Stimulated activated CD4-positive, alpha-beta T cell treated with anti-CD3 and anti-CD28 coated beads, Interleukin-15, amount 100 ng/mL, for 48 hours (primary cell): ENCODE results near the gene ADTRP.

Experiments used
- DNase-seq, 2 donors: peaks; one replicate each; pipeline ENCODE4 v3.0.0-alpha.2; 2020; ENCODE audit warnings: low read depth in 2 of 2

Gene ADTRP

DNA sequence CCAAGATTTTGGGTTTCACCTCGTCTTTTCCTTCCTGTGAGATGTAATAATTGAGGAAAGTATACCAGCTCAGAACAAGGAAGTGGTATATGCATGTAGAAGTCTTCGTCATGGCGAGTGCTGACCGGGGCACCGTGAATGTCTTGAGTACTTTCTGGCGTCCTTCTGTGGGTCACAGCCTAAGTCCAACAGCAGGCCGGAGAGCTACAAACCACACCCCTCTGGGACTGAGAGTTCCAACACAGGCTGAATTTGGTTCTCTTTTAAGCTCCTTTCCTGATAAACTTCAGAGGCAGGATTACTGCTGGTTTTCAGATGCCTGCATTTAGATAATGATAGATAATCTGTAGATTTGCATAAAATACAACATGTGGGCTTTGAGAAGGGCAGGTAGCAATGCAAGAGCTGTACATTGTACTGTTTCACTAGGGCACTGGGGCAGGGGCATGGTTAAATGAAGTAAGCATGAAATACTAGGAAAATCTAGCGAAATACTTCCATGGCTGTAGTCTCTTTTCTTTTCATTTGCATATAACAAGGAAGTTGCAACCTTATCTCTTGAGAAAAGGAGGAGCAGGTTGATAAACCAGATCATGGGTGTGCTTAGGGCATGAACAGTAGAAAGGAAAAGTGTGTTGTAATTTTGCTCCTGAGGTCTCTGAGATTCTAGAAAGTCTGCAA, at the start of gene ADTRP:
ADTRP (minus strand) TSS at position 156 of the 681 bp plus-strand sequence; CDS start at position 112, 44 bp downstream.
- no peak for DNase-seq

- no peak for DNase-seq
These were observed 48.2 kb upstream of the ADTRP start for GRCh38 chr6:11826779-11827178.

DNA sequence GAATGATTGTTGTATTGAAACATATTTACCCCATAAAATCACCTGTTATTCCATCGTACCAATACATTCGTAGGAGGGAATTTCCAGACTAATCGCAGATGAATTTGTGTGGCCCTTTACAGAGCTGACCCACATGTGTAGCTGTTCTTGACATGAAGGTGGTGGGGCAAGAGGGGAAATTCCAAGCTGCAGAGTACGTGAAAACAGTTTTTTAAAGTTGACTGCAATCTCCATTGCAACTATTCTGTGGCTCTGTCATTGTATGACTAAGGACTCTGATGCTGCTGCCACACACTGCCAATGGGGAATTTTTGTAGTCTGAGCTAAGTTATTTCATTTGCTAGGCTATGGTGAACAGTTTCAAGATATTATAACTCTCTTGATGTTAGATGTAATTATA, 46.4 kb upstream of the ADTRP start:
- DNase-seq: no peak

DNA sequence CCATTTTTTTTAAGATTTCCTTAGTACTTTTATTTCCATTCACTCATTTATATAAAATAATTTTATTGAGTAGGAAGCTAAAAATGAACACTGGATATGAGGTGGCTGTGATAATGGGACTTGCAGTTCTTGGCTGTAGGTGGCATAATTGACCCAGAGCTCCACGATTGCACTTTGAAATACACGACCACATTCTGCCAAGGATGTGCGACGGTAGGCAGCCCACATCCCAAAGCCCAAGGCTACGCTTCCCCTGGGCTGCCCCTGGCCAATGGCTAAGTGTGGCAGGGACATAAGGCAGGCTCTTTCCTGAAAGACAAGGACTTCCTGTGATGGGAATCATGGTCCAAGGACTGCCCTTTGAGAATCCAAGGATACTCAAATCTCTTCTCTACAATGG, 43.7 kb upstream of the ADTRP start:
- no peak for DNase-seq

DNA sequence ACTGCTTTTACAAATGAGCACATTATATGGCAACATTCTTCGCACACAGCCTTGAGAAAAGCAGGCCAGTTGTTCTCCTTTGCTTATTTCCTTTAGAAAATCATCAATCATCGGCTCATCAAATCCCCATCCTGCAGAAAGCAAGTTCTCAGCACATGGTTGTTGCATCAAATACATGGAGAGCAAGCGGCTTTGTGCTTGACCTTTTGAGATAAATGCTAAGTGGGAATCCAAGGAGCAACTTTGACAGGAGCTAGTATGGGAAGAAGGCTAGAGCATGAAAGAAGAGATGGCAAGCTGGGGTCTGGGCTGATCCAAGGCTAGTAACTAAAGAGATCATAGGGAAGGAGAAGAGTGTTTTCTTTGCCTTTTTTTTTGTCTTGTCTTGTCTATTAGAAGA, 43.2 kb upstream of the ADTRP start:
- no peak for DNase-seq

DNA sequence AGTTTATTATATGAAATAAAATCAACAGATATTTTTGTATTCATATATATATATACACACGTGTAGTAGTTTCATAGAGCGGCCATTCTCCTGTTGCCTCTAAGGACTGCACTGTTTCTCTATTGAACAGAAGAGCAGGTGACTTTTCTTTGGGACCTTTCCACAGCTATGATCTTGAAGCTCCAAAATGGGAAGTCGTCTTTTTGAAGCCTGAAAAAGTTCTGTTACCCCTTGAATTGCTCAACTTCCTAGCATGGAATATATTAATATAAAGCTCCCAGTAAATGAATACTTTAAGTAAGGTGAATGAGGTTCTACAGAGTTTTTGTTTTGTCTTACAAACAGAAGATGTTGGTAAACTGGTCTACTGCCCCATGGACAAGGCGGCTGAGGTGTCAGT, 42.2 kb upstream of the ADTRP start:
- no peak for DNase-seq

DNA sequence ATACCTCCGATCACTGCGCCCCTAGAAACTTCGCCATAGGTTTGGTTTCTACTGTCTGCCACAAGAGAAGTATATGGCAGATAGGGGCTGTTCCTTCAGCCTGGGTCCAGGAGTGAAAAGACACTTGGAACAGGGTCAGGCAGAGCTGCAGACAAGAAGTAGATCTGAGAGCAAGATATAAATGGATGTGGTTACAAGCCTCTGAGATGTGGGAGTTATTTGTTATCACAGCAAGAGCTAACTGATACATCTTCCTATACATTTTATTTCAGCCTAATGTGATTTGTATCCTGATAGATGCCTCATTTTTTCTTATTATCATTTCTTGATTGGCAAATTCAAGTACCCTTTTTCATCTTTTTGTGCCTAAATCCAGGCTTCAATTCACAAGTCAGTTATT, 40.9 kb upstream of the ADTRP start:
- no peak for DNase-seq

DNA sequence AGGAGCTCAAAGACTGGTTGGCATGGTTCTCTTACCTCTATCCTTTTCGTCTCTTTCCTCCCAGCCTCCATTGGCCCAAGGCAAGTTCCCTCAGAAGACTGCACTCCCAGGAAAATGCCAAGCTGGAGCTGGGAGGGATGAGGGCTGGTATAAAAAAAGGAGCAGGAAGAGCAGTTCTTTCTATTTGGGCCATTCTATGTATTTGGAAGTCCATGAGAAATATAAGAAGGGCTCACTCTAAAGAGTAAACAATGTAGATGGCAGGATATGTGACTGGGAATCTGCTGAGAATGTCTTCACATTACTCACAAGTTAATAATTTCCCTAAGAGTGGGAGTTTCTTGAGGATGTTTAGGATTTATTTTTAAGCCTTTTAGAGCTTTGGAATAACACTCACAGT, 36.6 kb upstream of the ADTRP start:
- no peak for DNase-seq

- DNase-seq: no peak
These were observed 36.2 kb upstream of the ADTRP start for GRCh38 chr6:11814819-11815218.

- no peak for DNase-seq
These were observed 35.5 kb upstream of the ADTRP start for GRCh38 chr6:11814106-11814505.

DNA sequence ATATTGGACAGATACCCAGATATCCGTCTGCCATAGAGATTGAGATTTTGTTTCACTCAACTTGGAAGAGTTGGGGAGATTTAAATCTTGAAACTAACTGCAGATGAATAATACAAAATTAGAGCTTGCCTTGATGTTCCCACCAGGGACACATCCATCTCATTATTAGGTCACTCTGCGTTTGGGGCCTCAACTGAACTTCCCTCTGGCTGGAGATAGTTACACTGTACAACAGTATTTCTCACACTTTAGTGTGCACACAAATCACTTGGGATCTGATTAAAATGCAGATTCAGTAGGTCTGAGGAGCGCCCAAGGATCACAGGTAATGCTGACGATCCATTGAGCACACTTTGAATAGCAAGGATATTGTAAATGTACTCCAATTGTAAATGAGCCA, 35.0 kb upstream of the ADTRP start:
- no peak for DNase-seq

DNA sequence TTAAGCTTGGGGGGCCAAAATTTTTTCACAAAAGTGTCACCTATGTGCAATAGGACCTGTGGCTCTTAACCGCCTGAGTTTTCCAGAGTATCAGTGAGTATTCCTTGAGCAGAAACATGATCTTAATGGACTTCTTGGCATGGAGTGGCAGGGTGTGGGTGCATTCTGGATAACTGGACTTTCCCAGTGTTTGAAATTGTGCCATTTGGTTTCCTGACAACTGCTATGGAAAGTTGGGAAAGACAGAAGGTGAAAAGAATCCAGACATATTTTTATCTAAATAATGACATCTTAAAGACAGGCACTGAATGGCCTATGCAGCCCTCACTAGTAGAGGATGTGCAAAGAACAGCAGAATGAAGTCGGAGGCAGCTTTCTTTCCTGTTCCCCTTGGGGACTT, 34.3 kb upstream of the ADTRP start:
- DNase-seq: no peak

DNA sequence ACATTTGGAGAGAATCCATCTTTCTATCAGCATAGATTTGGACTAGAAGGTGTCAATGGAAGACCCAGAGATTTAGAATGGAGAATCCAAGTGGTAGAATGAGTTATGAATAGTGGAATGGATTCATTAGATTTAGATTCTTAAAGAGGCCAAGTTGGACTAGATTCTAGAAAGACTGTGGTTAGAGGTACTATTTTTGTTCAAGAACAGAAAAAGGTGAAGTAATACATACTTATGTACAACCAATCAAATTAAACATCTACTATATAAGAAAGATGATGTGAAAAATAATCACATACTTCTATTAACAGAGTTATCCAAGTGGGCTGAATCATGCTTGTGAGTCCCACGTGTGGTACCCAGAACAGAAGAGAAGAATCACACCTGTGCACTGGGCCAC, 33.8 kb upstream of the ADTRP start:
- no peak for DNase-seq

DNA sequence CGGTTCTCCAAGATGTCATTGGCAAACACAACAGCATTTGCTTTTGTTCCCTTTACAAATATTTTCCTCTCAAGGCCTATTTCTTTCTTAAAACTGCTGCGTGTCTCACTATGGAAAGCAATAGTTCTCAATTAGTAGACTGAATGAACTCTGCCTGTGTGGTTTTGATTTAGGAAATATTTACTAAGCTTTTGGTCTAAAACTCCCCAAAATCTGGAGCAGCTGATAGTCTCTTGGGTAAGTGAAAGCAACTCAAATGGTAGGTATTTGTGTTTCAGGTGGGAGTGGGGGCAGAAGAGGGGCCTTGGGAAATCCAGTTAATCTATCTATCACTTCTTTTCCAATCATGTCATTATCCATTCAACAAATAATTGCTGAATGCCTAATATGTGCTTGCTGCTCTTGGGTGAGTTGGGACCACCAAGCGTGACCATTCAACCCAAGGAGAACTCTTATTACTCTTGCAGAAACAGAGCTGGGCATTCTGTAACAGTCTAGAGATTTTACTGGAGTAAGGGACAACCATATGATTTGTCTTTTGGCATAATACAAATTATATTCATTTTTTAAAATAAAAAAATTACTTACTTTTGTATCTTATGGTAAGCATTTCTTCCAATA, 33.2 kb upstream of the ADTRP start:
- no peak for DNase-seq

GRCh38 chr6:11810854-11811643, 32.4 kb upstream of the ADTRP start:
- no peak for DNase-seq

GRCh38 chr6:11810039-11810541, 31.5 kb upstream of the ADTRP start:
- DNase-seq: no peak

- DNase-seq: no peak
These were observed 29.5 kb upstream of the ADTRP start for GRCh38 chr6:11808054-11808453.

DNA sequence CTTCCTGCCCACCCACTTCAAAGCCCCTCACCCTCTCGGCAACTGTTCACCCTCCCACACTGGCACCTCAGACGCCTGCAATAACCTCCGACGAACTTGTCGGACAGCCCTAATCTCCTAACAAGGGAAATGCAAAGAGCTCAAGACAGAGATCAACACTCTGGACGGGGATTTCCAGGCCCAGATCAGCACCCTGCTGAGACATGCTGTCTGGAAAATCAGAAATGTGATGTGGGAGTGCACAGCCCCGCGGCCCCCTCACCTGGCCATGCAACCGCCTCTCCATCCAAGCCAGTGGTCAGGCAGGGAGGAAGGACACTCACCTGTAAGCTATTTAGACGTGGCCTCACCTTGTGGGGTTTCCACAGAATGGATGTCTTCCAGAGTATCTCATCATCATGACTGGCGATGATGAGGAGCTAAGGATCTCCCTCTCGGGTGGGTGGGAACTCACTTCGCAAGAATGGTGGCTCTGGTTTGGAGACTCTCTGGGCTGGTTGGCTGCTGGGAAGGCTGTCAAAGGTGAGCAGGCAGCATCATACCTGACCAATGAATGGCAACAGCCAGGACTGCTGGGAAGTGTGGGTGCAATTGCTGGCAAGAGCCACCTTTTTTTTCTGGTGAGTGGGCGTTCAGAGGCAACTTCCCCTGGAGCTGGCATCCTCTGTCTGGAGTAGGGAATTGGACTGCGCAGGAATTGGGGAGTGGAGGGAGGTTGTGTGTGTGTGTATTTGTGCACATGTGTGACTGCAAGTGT, 28.1 kb upstream of the ADTRP start:
- no peak for DNase-seq

DNA sequence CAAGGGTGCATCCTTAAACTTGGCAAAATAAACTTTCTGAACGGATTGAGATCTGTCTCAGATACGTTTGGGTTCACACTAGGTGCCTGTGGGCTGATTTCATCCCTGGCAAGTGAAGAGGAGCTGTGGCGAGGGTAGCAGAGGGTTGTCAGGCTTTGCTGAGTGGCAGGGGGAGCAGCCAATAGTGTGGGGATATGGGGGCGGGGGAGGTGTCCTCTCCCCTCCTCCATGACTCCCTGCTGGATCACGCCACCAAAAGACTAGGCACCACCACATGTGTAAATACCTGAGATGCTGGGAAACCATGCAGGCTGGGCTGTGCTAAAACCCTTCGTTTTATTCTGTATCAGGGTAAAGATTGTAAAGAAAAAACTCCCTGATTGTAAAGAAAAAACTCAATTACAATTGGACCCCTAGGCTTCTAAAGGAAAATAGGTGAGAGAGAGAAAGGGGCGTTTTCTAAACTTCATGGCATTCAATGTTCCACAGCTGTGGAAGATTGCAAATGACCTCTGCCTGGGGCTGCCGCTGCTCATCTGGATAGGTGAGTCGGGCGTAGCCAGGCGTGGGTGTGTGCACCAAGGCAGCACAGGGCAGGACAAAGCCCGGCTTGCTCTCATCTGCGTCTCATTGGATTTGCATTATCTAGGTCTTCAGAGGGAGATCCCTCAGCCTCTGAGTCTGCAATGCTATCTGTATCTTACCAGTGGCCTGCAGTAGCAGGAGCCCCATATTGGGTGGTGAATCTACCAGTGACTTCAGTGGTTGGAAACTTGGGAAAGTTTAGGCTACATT, 26.9 kb upstream of the ADTRP start:
- DNase-seq: no peak

- DNase-seq: no peak
These were observed 26.1 kb upstream of the ADTRP start for GRCh38 chr6:11804701-11805100.

GRCh38 chr6:11804135-11804534, 25.5 kb upstream of the ADTRP start:
- no peak for DNase-seq
